Endothelial cell of umbilical vein (primary cell): ENCODE results near the gene PPFIBP1.

Experiments
- EZH2 ChIP-seq: IDR thresholded peaks from 2 replicates; pipeline ENCODE4 v1.6.1; 2012; ENCODE audit warnings: borderline replicate concordance, low read depth, mild to moderate bottlenecking, moderate library complexity, low read length, inconsistent platforms; ENCODE audit not compliant: severe bottlenecking
- GATA2 ChIP-seq: IDR thresholded peaks from 2 replicates; pipeline ENCODE4 v1.7.0; 2011; ENCODE audit warnings: low read depth, mild to moderate bottlenecking, moderate library complexity, mixed read lengths, low read length; ENCODE audit not compliant: insufficient read length, insufficient read depth
- JUN ChIP-seq: IDR thresholded peaks from 2 replicates; pipeline ENCODE4 v1.6.1; 2011; ENCODE audit warnings: borderline replicate concordance, low read depth; ENCODE audit not compliant: insufficient read length, insufficient read depth
- MAX ChIP-seq: IDR thresholded peaks from 2 replicates; pipeline ENCODE4 v1.6.1; 2011; ENCODE audit not compliant: insufficient read depth, insufficient read length
- MYC ChIP-seq: IDR thresholded peaks from one replicate; pipeline ENCODE4 v1.6.1; 2011; ENCODE audit warnings: mild to moderate bottlenecking, low read depth, low read length
- POLR2A ChIP-seq: IDR thresholded peaks from 2 replicates; pipeline ENCODE4 v1.6.1; 2012; ENCODE audit warnings: low read depth, mild to moderate bottlenecking, control low read depth, low read length
- POLR2AphosphoS5 ChIP-seq: IDR thresholded peaks from 2 replicates; pipeline ENCODE4 v1.6.1; 2012; ENCODE audit warnings: low read depth, mild to moderate bottlenecking, control low read depth, low read length, moderate library complexity; ENCODE audit not compliant: insufficient read depth
- TF ChIP-seq, protein P1 (sequence below), 2 donors: IDR thresholded peaks; 1 replicate in 1 of 2; 2 replicates in 1 of 2; pipeline ENCODE4 v1.5.1; 2011; ENCODE audit warnings: low read length in 2 of 2, mild to moderate bottlenecking in 2 of 2, moderate library complexity in 2 of 2, control low read depth in 1 of 2, inconsistent platforms in 1 of 2, low read depth in 1 of 2; ENCODE audit not compliant: insufficient read depth in 1 of 2; ENCODE audit errors: extremely low read depth in 1 of 2

DNA sequence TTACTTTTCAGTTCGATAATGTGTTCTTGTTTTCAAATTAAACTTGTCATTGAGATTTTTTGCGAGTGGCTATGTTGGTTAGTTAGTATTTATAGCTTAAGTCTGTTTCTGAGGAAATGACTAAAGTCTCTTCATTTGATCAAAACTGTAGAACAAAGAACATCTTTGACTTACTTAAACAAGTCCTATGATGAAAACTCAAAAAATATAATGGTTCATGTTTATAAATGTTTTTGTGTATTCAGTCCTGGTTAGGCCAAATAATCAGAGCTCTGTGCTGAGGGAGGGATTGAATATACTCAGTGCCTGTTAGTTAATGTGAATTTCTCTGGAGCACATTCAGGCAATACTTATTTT, 51.7 kb downstream of the PPFIBP1 start:
- TF ChIP-seq EZH2, result no peak
- TF ChIP-seq, protein P1, sequence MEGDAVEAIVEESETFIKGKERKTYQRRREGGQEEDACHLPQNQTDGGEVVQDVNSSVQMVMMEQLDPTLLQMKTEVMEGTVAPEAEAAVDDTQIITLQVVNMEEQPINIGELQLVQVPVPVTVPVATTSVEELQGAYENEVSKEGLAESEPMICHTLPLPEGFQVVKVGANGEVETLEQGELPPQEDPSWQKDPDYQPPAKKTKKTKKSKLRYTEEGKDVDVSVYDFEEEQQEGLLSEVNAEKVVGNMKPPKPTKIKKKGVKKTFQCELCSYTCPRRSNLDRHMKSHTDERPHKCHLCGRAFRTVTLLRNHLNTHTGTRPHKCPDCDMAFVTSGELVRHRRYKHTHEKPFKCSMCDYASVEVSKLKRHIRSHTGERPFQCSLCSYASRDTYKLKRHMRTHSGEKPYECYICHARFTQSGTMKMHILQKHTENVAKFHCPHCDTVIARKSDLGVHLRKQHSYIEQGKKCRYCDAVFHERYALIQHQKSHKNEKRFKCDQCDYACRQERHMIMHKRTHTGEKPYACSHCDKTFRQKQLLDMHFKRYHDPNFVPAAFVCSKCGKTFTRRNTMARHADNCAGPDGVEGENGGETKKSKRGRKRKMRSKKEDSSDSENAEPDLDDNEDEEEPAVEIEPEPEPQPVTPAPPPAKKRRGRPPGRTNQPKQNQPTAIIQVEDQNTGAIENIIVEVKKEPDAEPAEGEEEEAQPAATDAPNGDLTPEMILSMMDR (IDR thresholded peaks at IDR 0.05; ENCODE audit: extremely low read depth in 1 of 2, insufficient read depth in 1 of 2, low read depth in 1 of 2, low read length in 2 of 2), result no peak
- no peak for TF ChIP-seq POLR2A
- no peak for TF ChIP-seq MAX
- no peak for TF ChIP-seq POLR2AphosphoS5
- no peak for TF ChIP-seq JUN
- TF ChIP-seq GATA2, result no peak
- no peak for TF ChIP-seq MYC
